Suppressor macrophage (primary cell): ENCODE data around the gene PTGDS.
A peak's percentile ranks its signal among the peaks of the same experiment; 100 is the strongest.

Source experiments
- DNase-seq, 4 experiments: peaks; one replicate each; pipeline ENCODE4 v3.0.0-alpha.2; 2020 to 2022

Gene PTGDS

DNA sequence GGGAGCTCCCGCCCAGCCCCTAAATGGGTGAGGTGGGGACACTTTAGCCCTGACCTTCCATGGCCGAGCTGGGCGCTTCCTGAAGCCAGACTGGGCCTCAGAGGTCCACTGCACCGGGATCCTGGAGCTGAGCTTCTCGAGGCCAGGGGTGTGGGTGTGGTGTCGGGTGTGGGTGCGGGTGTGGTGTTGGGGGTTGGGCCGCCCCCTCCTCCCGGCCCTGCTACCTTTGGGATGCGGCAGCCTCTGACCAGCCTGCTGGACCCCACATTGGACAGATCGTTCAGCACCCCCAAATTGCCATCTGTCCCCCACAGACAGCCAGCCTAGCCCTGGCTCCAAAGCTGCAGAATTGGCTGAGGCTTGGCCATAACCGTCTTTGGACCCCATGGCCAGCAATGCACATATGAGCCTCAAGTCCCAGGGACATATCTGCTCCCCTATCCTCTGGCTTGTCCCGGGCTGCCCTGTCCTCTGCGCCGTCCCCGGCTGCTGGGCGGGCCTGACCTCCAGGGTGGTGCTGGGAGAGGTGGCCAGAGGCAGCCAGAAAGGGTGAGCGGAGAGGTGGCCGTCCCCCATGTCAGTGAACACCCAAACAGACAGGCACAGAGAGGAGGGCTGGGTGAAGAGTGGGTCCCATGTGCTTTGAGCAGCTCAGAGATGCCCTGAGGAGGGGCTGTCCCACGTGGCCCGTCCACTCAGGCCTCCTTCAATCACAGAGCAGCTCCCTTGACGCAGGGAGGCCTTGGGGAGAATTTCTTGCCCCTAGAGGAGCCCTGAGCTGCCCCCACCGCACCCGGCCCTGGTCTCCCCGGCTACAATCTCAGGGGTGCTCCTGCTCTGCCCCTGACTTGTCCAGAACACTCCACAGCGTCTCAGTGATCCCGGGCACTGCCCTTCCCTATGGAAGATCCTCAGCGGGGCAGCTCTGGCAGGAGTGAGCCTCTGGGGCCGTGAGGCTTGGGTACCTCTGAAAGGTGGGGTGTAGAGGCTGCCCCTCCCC, 3.4 kb upstream of the PTGDS start:
- no peak for DNase-seq

DNA sequence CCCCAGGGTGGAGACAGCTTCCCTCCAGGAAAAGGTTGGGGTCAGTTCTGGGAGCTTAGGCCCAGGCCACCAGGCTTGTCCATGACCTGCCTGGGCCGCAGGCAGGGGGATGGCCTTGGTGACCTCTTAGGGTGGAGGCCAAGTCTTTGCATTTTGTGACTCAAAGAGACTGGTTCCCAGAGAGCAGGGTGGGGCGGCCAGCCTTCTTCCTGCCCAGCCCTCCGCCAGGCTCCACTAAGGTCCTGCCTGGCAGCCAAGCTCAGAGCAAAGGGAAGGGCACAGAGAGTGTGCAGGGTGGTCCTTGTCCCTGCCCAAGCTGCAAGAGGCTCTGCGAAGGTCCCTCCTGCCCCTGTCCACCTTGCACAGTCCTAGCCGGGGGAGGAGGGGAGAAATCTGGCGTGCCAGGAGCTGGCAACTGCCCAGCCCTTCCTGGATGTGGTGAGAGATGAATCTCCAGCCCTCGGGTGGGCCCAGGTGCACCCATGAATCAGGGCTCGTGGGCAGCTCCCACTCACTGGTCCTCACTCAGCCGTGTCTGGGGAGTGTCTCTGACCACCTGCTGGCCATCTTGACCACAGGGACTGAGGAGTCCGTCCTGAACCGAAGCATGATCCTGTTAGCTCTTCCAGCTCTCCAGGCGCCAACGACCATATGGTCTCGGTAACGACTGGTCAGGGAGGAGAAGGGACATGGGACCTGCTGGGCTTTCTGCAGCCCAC, 2.3 kb upstream of the PTGDS start:
- no peak for DNase-seq

- DNase-seq, result peak in 2 of 4 experiments; percentile 33 to 59
Measured at GRCh38 chr9:136975644-136976043, 1.7 kb upstream of the PTGDS start.

DNA sequence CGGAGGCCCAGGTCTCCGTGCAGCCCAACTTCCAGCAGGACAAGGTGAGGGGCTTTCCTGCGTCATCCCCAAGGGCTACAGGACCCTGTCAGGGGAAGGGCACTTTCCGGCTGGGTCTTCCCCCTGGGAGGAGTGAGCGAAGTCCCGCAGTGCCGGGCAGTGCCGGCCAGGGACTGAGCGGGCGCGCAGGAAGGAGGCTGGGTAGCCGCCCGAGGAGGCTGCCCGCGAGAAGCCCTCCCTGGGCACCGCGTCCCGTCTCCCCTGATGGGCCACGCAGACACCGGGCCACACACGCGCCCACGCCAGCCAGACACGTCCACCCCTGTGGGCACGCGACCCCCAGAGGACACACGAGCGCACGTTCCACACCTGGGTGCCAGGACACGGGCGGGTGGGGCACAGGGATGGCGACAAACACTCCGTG, 357 bp downstream of the PTGDS start:
- DNase-seq, result no peak

GRCh38 chr9:136978073-136978864, 965 bp downstream of the PTGDS start:
- peak; percentile 40 to 76 (median 56) for DNase-seq

- DNase-seq, result no peak
Measured at GRCh38 chr9:136978865-136979544, 1.7 kb downstream of the PTGDS start.

DNA sequence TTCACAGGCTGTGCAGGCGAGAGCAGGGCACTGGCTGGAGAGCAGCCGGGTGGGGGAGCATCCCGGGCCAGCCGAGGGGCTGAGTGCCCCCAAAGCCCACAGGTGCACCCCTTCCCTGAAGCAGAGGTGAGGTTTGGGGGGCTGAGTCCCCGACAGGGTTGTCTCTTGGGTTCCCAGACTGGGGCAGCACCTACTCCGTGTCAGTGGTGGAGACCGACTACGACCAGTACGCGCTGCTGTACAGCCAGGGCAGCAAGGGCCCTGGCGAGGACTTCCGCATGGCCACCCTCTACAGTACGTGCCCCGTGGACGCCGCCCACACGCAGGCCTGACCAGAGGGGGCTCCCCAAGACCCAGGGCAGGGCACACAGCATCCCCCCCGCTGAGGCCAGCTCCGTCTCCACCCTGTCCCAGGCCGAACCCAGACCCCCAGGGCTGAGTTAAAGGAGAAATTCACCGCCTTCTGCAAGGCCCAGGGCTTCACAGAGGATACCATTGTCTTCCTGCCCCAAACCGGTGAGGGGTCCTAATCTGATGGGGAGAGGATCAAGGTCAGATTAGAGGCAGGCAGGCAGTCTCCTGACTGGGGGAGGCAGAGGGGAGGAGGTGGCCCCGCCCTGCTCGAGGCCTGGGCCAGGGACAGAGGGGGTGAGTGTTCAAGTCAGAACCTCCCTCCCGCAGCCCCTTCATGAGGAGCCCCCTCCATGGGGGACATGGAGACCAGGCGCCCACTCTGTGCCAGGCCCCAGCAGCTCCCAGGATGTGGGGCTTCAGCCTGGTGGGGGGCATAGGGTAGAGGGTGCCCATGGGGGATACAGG, 2.7 kb downstream of the PTGDS start:
- DNase-seq, result no peak

- no peak for DNase-seq
Measured at GRCh38 chr9:136980669-136981478, 3.6 kb downstream of the PTGDS start.

DNA sequence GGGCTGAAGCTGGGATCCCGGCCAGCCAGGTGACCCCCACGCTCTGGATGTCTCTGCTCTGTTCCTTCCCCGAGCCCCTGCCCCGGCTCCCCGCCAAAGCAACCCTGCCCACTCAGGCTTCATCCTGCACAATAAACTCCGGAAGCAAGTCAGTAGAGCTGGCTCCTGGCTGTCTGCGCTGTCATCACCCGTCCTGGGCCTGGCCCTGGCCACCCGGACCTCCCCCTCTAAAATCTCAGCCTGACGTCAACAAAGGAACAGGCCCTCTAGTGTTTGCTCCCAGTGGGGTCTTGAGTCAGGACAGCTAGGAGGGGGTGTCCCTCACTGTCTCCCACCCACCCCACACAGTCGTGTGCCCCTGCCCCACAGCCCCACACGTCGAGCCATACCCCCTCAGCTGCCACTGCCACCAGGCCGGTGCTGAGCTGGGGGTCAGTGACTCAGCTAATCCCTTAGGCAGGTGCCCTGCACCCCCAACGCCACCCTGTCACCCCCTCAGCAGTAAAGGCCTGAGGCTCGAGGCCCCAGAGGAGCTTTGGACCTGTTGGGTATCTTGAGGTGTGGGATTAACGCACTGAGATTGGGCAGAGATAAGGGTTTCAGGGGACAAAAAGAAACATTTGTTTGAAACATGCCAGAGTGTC, 4.4 kb downstream of the PTGDS start:
- no peak for DNase-seq

DNA sequence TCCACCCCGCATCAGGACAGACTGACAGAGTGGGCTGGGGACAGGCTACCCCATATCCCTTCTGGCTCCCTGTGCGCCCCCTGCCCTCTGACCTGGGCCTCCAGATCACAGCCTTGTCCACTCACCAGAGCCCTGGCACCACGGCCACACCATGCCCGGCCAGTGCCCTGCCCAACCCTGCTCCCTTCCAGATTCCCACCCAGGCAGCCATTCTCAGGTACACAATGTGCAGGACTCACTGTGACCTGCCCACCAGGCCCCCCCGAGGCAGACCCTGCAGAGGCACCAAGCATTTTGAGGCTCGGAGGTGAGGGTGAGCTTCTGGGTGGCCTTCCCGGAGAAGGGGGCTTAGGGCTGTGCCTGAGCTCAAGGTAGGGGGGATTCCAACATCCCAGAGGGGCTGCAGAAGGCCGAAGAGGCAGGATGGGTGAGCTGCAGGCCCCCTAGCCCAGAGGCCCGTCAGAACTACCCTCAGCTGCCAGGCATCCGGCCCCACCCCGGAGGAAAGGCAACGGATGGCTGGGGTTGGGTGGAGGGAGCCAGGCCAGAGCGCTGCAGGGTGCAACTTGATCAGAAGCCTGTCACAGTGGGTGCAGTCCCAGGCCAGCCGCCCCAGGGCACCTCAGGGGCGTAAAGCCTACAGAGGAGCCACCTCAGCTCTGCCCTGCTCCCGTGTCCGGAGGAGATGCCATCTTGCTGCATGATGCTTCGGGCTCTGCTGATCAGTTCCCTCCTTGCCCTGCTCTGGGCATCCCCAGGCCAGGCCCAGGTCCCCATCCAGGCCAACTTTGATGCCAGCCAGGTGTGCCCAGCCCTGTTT, 5.1 kb downstream of the PTGDS start, which contains the start of gene LCNL1:
LCNL1 (plus strand) TSS at position 762 of the 820 bp plus-strand sequence. CDS start 594 bp downstream, outside the sequence.
- DNase-seq, result no peak

DNA sequence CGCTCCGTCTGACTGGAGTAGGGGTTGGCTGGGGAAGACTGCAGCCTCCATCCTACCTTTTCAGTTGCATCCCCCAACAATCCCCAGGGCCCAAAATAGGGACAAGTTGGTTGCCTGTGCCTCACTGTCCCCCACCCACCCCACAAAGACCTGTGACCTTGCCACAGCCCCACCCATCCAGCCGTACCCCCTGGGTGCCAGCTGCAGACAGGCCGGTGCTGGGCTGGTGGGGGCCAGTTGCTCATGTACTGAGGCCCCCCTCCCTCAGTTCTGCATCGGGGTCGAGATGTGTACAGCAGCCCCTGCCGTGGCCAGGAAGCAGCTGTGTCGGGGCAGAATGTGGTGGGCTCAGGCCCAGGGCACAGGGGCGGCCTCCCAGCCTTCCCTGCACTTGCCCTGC, 5.9 kb downstream of the PTGDS start:
- no peak for DNase-seq

DNA sequence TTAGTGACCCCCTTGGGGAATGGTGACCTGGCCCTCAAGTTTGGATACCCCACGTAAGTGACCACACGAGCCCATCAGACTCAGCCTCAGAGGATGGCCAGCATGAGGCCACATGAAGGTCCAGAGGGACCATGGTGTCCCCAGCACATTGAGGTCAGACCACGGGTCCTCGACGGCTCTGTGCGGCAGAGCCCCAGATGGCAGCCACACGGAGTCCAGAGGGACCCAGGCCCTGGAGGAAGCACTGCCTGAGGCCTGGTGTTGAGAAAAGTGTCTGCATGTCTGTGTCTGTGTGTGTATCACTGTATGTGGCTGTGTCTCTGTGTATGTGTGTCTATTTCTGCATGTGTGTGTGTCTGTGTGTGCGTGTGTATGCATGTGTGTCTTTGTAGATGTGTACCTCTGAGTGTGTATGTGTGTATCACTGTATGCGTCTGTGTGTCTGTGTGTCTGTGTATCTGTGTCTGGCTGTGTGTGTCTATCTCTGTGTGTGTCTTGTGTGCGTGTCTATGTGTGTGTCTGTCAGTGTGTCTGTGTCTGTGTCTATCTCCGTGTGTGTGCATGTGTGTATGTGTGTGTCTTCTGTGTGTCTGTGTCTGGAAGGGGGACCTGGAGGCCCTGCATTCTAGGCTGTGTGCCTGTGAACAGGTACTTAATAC, 6.5 kb downstream of the PTGDS start:
- no peak for DNase-seq

- DNase-seq, result no peak
Measured at GRCh38 chr9:136984464-136985026, 7.2 kb downstream of the PTGDS start.

DNA sequence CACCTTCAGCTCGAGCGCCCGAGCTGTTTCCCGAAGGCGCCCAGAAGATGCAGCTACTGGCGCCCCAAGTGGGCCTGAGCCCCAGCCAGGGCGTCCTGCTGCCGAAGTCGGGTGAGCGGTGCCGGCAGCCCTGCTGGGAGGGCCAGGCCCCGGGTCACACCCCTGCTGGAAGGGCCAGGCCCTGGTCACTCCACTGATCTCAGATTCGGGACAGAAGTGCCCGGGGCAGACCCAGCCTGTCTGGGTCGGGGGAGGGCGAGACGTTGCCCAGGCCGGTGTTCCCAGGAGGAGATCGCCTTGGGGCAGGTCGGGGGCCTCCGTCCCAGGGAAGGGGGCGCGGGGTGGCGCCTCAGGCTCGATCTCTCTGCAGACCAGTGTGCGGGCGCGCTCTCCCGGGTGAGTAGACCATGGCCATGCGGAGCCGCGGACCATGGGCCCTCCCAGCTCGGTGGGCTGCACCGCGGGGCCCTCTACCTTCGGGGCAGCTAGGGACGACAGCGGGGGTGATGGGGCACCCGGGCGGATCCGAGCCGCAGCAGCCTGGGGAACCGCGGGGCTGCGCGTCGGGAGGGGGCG, 7.8 kb downstream of the PTGDS start:
- peak in 1 of 4 experiments; percentile 34 for DNase-seq

DNA sequence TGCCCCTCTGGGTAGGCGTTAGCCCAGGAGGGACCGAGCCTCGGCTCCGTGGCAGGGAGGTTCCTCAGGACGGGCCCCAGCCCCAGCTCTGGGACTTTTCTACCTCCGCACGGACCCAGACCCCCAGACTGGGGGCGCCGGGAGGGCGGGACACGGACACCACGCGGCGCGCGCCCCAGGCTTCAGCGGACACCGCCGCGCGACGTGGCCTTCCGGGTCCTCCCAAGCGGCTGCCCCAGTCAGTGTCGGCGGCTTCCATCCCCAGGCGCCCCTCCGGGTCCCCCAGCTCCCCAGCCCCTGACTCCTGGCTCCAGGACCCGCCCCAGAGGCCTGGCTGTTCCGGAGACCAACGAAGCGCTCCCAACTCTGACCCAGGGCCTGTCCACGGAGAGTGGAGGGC, 8.5 kb downstream of the PTGDS start:
- DNase-seq, result no peak

DNA sequence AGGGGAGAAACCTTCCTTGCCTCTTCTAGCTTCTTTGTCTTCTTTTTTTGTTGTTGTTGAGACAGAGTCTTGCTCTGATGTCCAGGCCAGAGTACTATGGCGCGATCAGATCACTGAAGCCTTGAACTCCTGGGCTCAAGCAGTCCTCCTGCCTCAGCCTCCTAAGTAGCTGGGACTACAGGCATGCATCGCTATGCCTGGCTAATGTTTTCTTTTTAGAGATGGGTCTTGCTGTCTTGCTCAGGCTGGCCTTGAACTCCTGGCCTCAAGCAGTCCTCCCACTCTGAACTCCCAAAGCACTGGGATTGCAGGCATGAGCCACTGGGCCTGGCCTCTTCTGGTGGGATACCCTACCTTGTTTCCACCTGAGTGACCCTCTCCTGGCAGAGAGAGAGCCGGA, 11.6 kb downstream of the PTGDS start:
- no peak for DNase-seq

DNA sequence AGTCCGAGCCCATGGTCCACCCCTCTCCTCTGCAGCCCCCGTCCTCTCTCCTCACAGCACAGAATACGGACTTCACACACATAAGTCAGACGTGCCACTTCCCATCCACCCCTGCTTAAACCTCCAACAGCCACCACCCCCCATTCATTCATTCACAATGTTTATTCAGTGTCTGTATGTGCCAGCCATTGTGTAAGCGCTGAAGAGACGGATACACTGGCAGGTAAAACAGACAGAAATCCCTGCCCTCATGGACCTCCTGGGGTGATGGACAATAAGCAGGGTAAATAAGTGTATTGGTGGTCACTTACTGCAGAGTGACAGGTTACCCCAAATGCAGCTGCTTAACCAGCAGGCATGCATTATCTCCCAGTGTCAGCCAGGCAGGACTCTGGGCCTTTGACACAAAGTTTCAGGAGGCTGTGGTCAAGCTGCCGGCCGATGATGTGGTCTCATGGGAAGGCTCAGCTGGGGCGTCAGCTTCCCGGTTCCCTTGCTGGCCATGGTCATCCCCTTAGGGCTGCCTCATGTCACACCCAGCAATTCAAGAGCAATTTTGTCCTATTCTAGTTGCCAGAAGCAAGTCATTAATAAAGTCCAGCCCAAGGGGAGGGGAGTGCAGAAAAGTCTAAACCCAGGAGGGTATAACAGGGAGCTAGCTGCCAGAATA, 13.1 kb downstream of the PTGDS start:
- DNase-seq, result no peak
